Measurements from ENCODE around the gene ANAPC10.
"Not testable (repeated sequence)": the region's sequence is repeated elsewhere in the genome, so short reads cannot be mapped to it uniquely, and the experiment has no call there.

ANAPC10 gene

GRCh38 chr4:145000656-145001055 lies 97.3 kb downstream of the ANAPC10 start:
- not testable (repeated sequence) for DNase-seq

GRCh38 chr4:144989306-144989705 lies 108.7 kb downstream of the ANAPC10 start:
- DNase-seq: no peak

GRCh38 chr4:144985531-144985930 lies 112.5 kb downstream of the ANAPC10 start:
- no peak for DNase-seq

- DNase-seq: no peak
These were observed 113.0 kb downstream of the ANAPC10 start for GRCh38 chr4:144985014-144985413.

GRCh38 chr4:144984241-144984640 lies 113.8 kb downstream of the ANAPC10 start:
- no peak for DNase-seq

- no peak for DNase-seq
These were observed 122.3 kb downstream of the ANAPC10 start for GRCh38 chr4:144975718-144976117.

- no peak for DNase-seq
These were observed 127.4 kb downstream of the ANAPC10 start for GRCh38 chr4:144970597-144970996.

GRCh38 chr4:144969821-144970220 lies 128.2 kb downstream of the ANAPC10 start:
- DNase-seq: no peak

- no peak for DNase-seq
These were observed 129.4 kb downstream of the ANAPC10 start for GRCh38 chr4:144968606-144969005.

- DNase-seq: no peak
These were observed 130.8 kb downstream of the ANAPC10 start for GRCh38 chr4:144967161-144967560.

- DNase-seq: no peak
These were observed 135.7 kb downstream of the ANAPC10 start for GRCh38 chr4:144962300-144962699.

- DNase-seq: no peak
These were observed 142.9 kb downstream of the ANAPC10 start for GRCh38 chr4:144955104-144955503.

- no peak for DNase-seq
These were observed 143.8 kb downstream of the ANAPC10 start for GRCh38 chr4:144954230-144954629.

- DNase-seq: no peak
These were observed 149.6 kb downstream of the ANAPC10 start for GRCh38 chr4:144948421-144948820.

- DNase-seq: no peak
These were observed 150.0 kb downstream of the ANAPC10 start for GRCh38 chr4:144948009-144948408.
